NCI-H1048 (cell line): ENCODE results near the gene IL17RC.
"Not testable (repeated sequence)": the region's sequence is repeated elsewhere in the genome, so short reads cannot be mapped to it uniquely, and the experiment has no call there.

ENCODE experiments used
- DNase-seq: peaks from one replicate; lab custom pipeline; 2025; lab: John Stamatoyannopoulos, UW

Gene IL17RC

GRCh38 chr3:9893739-9894138 lies 23.2 kb upstream of the IL17RC start:
- DNase-seq = no peak

GRCh38 chr3:9895715-9896114 lies 21.2 kb upstream of the IL17RC start:
- DNase-seq = not testable (repeated sequence)

- not testable (repeated sequence) for DNase-seq
Measured at GRCh38 chr3:9896755-9897407, 20.0 kb upstream of the IL17RC start.

- no peak for DNase-seq
Measured at GRCh38 chr3:9897408-9898372, 19.2 kb upstream of the IL17RC start.

- DNase-seq = no peak
Measured at GRCh38 chr3:9898467-9899241, 18.2 kb upstream of the IL17RC start.

- DNase-seq = no peak
Measured at GRCh38 chr3:9899289-9899791, 17.6 kb upstream of the IL17RC start.

- DNase-seq = not testable (repeated sequence)
Measured at GRCh38 chr3:9900965-9901415, 15.9 kb upstream of the IL17RC start.

GRCh38 chr3:9901967-9902366 lies 14.9 kb upstream of the IL17RC start:
- DNase-seq = no peak

- no peak for DNase-seq
Measured at GRCh38 chr3:9902372-9903237, 14.3 kb upstream of the IL17RC start, which contains the start of gene IL17RE. TSS of gene IL17RE (plus strand) at chr3:9902848. CDS start at chr3:9902933, 85 bp downstream.

- DNase-seq = no peak
Measured at GRCh38 chr3:9903238-9903624, 13.7 kb upstream of the IL17RC start.

- no peak for DNase-seq
Measured at GRCh38 chr3:9903904-9904303, 13.0 kb upstream of the IL17RC start.

- no peak for DNase-seq
Measured at GRCh38 chr3:9906480-9906879, 10.4 kb upstream of the IL17RC start.

GRCh38 chr3:9908286-9908685 lies 8.6 kb upstream of the IL17RC start:
- DNase-seq = no peak

GRCh38 chr3:9909221-9910013 lies 7.5 kb upstream of the IL17RC start:
- DNase-seq = no peak

- DNase-seq = no peak
Measured at GRCh38 chr3:9911863-9912262, 5.0 kb upstream of the IL17RC start.

- no peak for DNase-seq
Measured at GRCh38 chr3:9912294-9912935, 4.5 kb upstream of the IL17RC start.

- no peak for DNase-seq
Measured at GRCh38 chr3:9913601-9914000, 3.3 kb upstream of the IL17RC start.

- no peak for DNase-seq
Measured at GRCh38 chr3:9914011-9914410, 2.9 kb upstream of the IL17RC start.

- DNase-seq = peak; percentile 3
Measured at GRCh38 chr3:9914559-9915253, 2.2 kb upstream of the IL17RC start.
